Activated CD8-positive, alpha-beta T cell treated with anti-CD3 and anti-CD28 coated beads for 36 hours (primary cell): ENCODE data around the gene CTSC. TPM values are rescaled to one million over a fixed set of nuclear protein-coding genes. Genes with fewer than 3 reads are reported as not detected.

Experiments
- ATAC-seq: fragments of 200-7000 bp; cut with Tn5 transposase; one replicate; pipeline ENCODE4 v1.10.0; 2021; ENCODE audit warnings: mild to moderate bottlenecking, moderate library complexity
- CTCF ChIA-PET: fragments of 350-600 bp; sonication (Branson Sonifier 250); formaldehyde crosslinking; loops from one replicate; lab custom pipeline; 2021; ENCODE audit warnings: antibody characterized with exemption; lab: Charles Lee
- POLR2A ChIA-PET: fragments of 350-600 bp; sonication (Branson Sonifier 250); formaldehyde crosslinking; loops from one replicate; lab custom pipeline; 2021; ENCODE audit warnings: antibody characterized with exemption; lab: Charles Lee
- DNase-seq: peaks from one replicate; pipeline ENCODE4 v3.0.0-alpha.2; 2020
- H3K27ac Mint-ChIP-seq: one replicate; pipeline ENCODE4 v1.8.0; 2021; ENCODE audit warnings: mild to moderate bottlenecking, mixed read lengths
- H3K27me3 Mint-ChIP-seq: one replicate; pipeline ENCODE4 v1.8.0; 2021; ENCODE audit warnings: mixed read lengths
- H3K36me3 Mint-ChIP-seq: one replicate; pipeline ENCODE4 v1.8.0; 2021; ENCODE audit warnings: low read depth, mixed read lengths
- H3K4me1 Mint-ChIP-seq: one replicate; pipeline ENCODE4 v1.8.0; 2021; ENCODE audit warnings: low read depth, mixed read lengths
- H3K4me3 Mint-ChIP-seq: one replicate; pipeline ENCODE4 v1.8.0; 2021; ENCODE audit warnings: mild to moderate bottlenecking, moderate library complexity, mixed read lengths
- H3K9me3 Mint-ChIP-seq: one replicate; pipeline ENCODE4 v1.8.0; 2021; ENCODE audit warnings: mixed read lengths
- intact Hi-C: fragments of 100-400 bp; cut with micrococcal nuclease; formaldehyde crosslinking; loops from one replicate; pipeline ENCODE4 v1.10.0; 2022
- total RNA-seq, 2 experiments: library from RNA; stranded (reverse); gene quantifications; one replicate each; pipeline ENCODE4 v1.2.3, GENCODE V29; 2021
- TF ChIP-seq, protein P1 (sequence below): fragments of 200-600 bp; IDR thresholded peaks from one replicate; pipeline ENCODE4 v1.8.0; 2022; ENCODE audit warnings: antibody characterized with exemption, mild to moderate bottlenecking

CTSC gene
- total RNA-seq, 2 experiments from 2014 or later = 59.8 to 70.0 TPM

DNA sequence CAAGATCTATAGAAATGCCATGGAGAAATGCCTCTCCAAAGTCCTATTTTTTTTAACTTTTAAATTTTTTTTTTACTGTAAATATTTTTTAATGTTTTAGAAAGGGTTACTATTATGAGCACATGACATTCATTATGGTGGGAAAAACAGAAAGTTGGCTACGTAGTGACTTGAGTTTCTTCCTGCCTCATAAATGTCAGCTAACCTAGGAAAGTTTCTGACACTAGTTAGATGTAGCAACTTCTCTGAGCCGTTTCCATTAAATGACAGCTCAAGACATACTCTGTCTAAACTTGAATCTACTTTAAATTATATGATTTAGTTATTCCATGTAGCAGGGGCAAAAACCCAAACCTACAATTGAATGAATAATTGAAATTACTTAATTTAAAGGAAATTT lies 18.4 kb upstream of the CTSC start:
- no peaks in the 10 kb centered on the region for H3K36me3 Mint-ChIP-seq
- H3K27me3 Mint-ChIP-seq = no peaks in the 10 kb centered on the region
- no peaks in the 10 kb centered on the region for H3K9me3 Mint-ChIP-seq
- H3K4me3 Mint-ChIP-seq = no peak overlapping the region
- intact Hi-C loops = loop anchor here (1.0 to 5.0 kb wide), 2 partner anchors 18 to 61 kb away; no protein-coding TSS in a partner anchor
- ChIA-PET POLR2A (interaction anchor here (2.4 kb wide), 1 partner anchor 18 kb away, joined by 11 read pairs; the partner anchor contains the start of gene CTSC), CTCF (interaction anchor here (0.7 to 1.7 kb wide), 3 partner anchors 55 to 188 kb away, joined by 3 read pairs; no protein-coding TSS in a partner anchor)
- ATAC-seq (no peak), DNase-seq (no peak)
- TF ChIP-seq, protein P1, sequence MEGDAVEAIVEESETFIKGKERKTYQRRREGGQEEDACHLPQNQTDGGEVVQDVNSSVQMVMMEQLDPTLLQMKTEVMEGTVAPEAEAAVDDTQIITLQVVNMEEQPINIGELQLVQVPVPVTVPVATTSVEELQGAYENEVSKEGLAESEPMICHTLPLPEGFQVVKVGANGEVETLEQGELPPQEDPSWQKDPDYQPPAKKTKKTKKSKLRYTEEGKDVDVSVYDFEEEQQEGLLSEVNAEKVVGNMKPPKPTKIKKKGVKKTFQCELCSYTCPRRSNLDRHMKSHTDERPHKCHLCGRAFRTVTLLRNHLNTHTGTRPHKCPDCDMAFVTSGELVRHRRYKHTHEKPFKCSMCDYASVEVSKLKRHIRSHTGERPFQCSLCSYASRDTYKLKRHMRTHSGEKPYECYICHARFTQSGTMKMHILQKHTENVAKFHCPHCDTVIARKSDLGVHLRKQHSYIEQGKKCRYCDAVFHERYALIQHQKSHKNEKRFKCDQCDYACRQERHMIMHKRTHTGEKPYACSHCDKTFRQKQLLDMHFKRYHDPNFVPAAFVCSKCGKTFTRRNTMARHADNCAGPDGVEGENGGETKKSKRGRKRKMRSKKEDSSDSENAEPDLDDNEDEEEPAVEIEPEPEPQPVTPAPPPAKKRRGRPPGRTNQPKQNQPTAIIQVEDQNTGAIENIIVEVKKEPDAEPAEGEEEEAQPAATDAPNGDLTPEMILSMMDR = no peak
- H3K27ac Mint-ChIP-seq = no peak overlapping the region
- H3K4me1 Mint-ChIP-seq = peaks cover 54% of the 10 kb centered on the region

DNA sequence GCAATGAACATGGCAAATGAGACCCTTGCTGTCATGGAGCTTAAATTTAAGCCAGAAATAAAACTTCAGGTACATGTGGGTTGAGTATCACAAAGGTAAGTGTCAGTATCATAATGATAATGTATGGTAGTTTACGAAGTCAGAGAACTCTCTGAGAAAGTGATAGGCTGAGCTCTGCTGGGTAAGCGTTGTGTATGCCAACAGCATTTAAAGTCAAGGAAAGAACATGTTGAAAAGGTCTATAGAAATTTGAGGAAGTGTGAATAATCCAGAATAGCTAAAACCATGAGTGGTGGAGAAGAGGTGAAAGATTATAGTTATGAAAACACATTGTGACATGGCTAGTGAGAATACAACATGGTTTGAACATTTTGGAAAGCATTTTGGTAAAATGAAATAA lies 17.4 kb upstream of the CTSC start:
- Mint-ChIP-seq H3K27me3 (no peaks in the 10 kb centered on the region), H3K9me3 (no peaks in the 10 kb centered on the region), H3K36me3 (no peaks in the 10 kb centered on the region), H3K27ac (no peak overlapping the region), H3K4me3 (no peak overlapping the region), H3K4me1 (peaks cover 49% of the 10 kb centered on the region)
- TF ChIP-seq, protein P1 = no peak
- ATAC-seq (no peak), DNase-seq (no peak)
- intact Hi-C loops = loop anchor here (1.0 to 5.0 kb wide), 2 partner anchors 17 to 62 kb away; no protein-coding TSS in a partner anchor
- ChIA-PET POLR2A (interaction anchor here (1.1 to 2.9 kb wide), 3 partner anchors 18 to 26 kb away, joined by 3 to 21 read pairs (median 6); partner anchors contain the start of gene CTSC), CTCF (interaction anchor here (0.7 to 1.2 kb wide), 2 partner anchors 12 to 189 kb away, joined by 3 read pairs; no protein-coding TSS in a partner anchor)

DNA sequence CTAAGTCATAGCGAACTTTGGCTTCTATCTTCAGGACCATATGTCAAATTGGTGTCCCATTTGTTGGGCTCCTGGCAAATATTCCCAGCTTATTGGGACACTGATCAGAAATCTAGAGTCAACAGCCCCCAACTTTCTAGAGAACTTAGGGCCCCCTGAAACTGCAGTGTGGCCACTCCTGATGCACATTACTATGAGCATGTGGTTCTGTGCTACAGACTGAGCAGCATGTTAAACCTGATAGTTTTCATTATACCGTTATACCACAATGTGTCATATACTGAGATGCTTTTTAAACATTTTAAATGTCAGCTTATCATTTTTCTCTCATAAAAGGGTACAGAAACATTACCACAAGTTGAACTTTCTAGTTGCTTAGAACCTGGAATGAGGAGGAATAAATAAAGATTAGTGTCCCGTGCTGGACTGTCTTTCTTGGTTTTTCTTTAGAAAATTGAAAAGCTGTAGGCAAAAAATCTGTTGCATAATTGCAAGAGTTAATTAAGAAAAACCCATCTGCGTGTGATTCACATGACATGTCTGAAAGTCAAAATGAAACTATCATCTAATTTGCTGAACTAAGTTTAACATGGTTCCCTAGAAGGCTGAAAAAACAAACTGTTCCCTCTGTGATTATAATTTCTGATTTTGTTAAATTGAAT lies 16.4 kb upstream of the CTSC start:
- no peaks in the 10 kb centered on the region for H3K36me3 Mint-ChIP-seq
- H3K4me1 Mint-ChIP-seq = peaks cover 42% of the 10 kb centered on the region
- H3K27ac Mint-ChIP-seq = peak overlapping the region; percentile 58
- H3K4me3 Mint-ChIP-seq = no peak overlapping the region
- DNase-seq = peak; percentile 17
- CTCF ChIA-PET = interaction anchor here (1.6 to 2.3 kb wide), 2 partner anchors 12 to 198 kb away, joined by 3 to 10 read pairs; no protein-coding TSS in a partner anchor
- no peaks in the 10 kb centered on the region for H3K27me3 Mint-ChIP-seq
- ATAC-seq = peak; percentile 80
- POLR2A ChIA-PET = interaction anchor here (1.1 to 2.9 kb wide), 3 partner anchors 17 to 26 kb away, joined by 3 to 21 read pairs (median 6); partner anchors contain the start of gene CTSC
- TF ChIP-seq, protein P1 = no peak
- intact Hi-C loops = no loop called here
- H3K9me3 Mint-ChIP-seq = no peaks in the 10 kb centered on the region

DNA sequence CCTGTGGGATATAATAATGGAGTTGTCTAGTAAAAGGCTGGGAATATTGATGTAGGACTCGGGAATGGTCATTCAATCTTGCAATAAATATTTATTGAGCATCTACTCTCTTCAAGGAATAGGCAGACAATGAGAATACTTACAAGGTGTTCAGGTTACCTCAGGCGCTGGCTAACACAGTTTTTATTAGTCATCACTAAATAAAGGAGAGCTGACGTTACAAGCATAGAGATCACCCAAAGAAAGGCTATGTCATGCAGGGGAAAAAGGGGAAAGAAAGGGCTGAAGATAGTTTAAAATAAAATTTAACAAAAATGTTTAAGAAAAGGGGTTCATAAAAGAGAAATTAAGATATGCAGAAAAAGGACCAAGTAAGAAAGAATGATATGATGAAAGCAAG lies 15.8 kb upstream of the CTSC start:
- H3K4me3 Mint-ChIP-seq = no peak overlapping the region
- CTCF ChIA-PET = interaction anchor here (1.6 to 2.3 kb wide), 2 partner anchors 11 to 199 kb away, joined by 3 to 10 read pairs; no protein-coding TSS in a partner anchor
- peaks cover 39% of the 10 kb centered on the region for H3K4me1 Mint-ChIP-seq

More for the DNA sequence above, 15.8 kb upstream of the CTSC start:
- H3K27ac Mint-ChIP-seq = peak overlapping the region; percentile 58
- no peaks in the 10 kb centered on the region for H3K27me3 Mint-ChIP-seq
- POLR2A ChIA-PET = interaction anchor here (1.5 to 2.9 kb wide), 2 partner anchors 16 to 23 kb away, joined by 6 to 21 read pairs; partner anchors contain the start of gene CTSC
- no peaks in the 10 kb centered on the region for H3K36me3 Mint-ChIP-seq
- DNase-seq (no peak), ATAC-seq (no peak)
- intact Hi-C loops = no loop called here
- no peaks in the 10 kb centered on the region for H3K9me3 Mint-ChIP-seq
- TF ChIP-seq, protein P1 = no peak
